HG02938 (cell line): ENCODE results near the gene TIMM10.
"Not testable (repeated sequence)": the region's sequence is repeated elsewhere in the genome, so short reads cannot be mapped to it uniquely, and the experiment has no call there.

Experiments used
- ATAC-seq: cut with Tn5 transposase; IDR thresholded peaks from one replicate; pipeline ENCODE4 v1.9.1; 2021; ENCODE audit warnings: mild to moderate bottlenecking, moderate library complexity; ENCODE audit not compliant: unreplicated experiment

TIMM10 gene

GRCh38 chr11:57543593-57543992 lies 13.0 kb upstream of the TIMM10 start:
- ATAC-seq = no peak

GRCh38 chr11:57542582-57542981 lies 12.0 kb upstream of the TIMM10 start:
- ATAC-seq = no peak

- ATAC-seq = no peak
Observed at GRCh38 chr11:57541169-57541568, 10.6 kb upstream of the TIMM10 start.

GRCh38 chr11:57539342-57539741 lies 8.8 kb upstream of the TIMM10 start:
- no peak for ATAC-seq

- ATAC-seq = no peak
Observed at GRCh38 chr11:57536947-57537619, 6.5 kb upstream of the TIMM10 start, which contains the start of gene SMTNL1. SMTNL1 (plus strand) TSS chr11:57537595; CDS start chr11:57542643, 5,048 bp downstream.

- not testable (repeated sequence) for ATAC-seq
Observed at GRCh38 chr11:57534449-57534848, 3.9 kb upstream of the TIMM10 start.

- no peak for ATAC-seq
Observed at GRCh38 chr11:57530215-57530595, 349 bp downstream of the TIMM10 start.

GRCh38 chr11:57529012-57529411 lies 1.5 kb downstream of the TIMM10 start:
- no peak for ATAC-seq

- ATAC-seq = no peak
Observed at GRCh38 chr11:57527056-57527631, 3.4 kb downstream of the TIMM10 start.

- no peak for ATAC-seq
Observed at GRCh38 chr11:57523419-57523818, 7.1 kb downstream of the TIMM10 start.

GRCh38 chr11:57521116-57521515 lies 9.4 kb downstream of the TIMM10 start:
- ATAC-seq = no peak

- no peak for ATAC-seq
Observed at GRCh38 chr11:57516061-57516443, 14.5 kb downstream of the TIMM10 start.

- ATAC-seq = peak; percentile 36
Observed at GRCh38 chr11:57515332-57516060, 15.1 kb downstream of the TIMM10 start, which contains the start of gene SLC43A1. SLC43A1 (minus strand) TSS chr11:57515702; CDS start chr11:57514111, 1,591 bp downstream.

- peak; percentile 40 for ATAC-seq
Observed at GRCh38 chr11:57514538-57515331, 15.8 kb downstream of the TIMM10 start.

GRCh38 chr11:57513911-57514537 lies 16.5 kb downstream of the TIMM10 start:
- peak; percentile 34 for ATAC-seq

GRCh38 chr11:57513452-57513795 lies 17.1 kb downstream of the TIMM10 start:
- no peak for ATAC-seq

GRCh38 chr11:57512646-57513451 lies 17.7 kb downstream of the TIMM10 start:
- no peak for ATAC-seq

GRCh38 chr11:57511741-57512430 lies 18.7 kb downstream of the TIMM10 start:
- ATAC-seq = no peak
